ENCODE results near the gene MCMBP. TPM values are rescaled to one million over a fixed set of nuclear protein-coding genes. Genes with fewer than 3 reads are reported as not detected.

MCMBP gene
- total RNA-seq, 1 donor from 2014 or later, result 30.5 TPM

GRCh38 chr10:119849031-119849789 is 23.4 kb downstream of the MCMBP start:
- intact Hi-C loops (cut with DNase I), result no loop called here
- DNase-seq (ENCODE audit: missing footprints) (no peak), ATAC-seq (no peak)

- ATAC-seq (no peak), DNase-seq (ENCODE audit: missing footprints) (no peak)
- intact Hi-C loops (cut with DNase I), result no loop called here
These were observed 27.0 kb downstream of the MCMBP start for GRCh38 chr10:119845656-119846055.

DNA sequence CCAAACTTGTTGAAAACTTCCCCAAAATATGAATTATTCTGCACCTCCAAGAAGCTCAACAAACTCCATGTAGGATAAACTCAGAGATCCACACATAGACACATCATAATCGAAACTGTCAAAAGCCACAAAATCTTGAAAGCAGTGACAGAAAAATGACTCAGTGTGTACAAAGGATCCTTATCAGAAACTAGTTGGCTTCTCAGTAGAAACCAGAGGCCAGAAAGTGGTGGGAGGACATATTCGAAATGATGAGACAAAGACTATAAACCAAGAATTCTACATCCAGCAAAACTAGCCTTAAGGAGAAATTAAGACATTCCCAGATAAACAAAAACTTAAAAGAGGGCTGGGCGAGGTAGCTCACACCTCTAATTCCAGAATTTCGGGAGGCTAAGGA is 38.5 kb downstream of the MCMBP start:
- no peak for DNase-seq (ENCODE audit: missing footprints)
- intact Hi-C loops (cut with DNase I), result no loop called here
- no peak for ATAC-seq

DNA sequence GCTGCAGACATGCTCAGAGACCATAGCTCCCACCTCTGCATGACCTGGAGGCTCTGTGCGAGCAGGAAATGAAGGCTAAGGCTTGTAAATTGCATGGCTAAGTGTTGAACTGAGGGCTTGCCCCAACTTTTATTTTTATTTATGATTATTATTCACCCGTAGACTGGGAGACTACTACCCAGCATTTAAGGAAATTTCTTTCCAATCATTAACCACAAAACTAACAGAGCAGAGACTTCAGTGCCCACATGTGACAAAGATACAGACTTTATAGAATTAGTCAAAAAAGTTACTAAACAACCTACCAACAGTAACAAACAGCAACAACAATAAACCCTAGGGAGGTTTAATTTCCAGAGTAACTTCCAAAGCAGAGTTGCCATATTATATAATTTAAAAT is 39.7 kb downstream of the MCMBP start:
- intact Hi-C loops (cut with DNase I), result no loop called here
- DNase-seq (ENCODE audit: missing footprints) (no peak), ATAC-seq (no peak)

- ATAC-seq (no peak), DNase-seq (ENCODE audit: missing footprints) (no peak)
- intact Hi-C loops (cut with DNase I), result no loop called here
These were observed 41.0 kb downstream of the MCMBP start for GRCh38 chr10:119831656-119832055.

- DNase-seq (ENCODE audit: missing footprints), result no peak
- no peak for ATAC-seq
- intact Hi-C loops (cut with DNase I), result no loop called here
These were observed 41.8 kb downstream of the MCMBP start for GRCh38 chr10:119830851-119831250.

DNA sequence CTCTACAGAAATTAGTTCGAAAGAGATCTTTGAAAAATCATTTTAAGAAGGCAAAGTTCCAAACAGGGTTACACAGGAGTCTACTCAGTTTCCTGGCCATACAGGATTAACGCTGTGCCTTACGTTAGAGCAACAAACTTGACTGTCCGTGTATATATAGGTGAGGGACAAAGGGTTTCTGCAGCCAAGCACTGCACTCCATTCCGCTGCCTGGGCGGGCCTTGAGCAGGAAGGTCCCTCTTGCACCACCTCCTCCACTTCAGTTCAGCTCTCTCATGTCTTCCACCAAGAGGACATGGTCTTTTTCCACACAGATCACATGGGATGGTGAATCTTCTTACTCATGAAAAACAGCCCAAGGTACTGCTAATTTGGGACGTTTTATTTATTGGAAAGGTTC is 43.2 kb downstream of the MCMBP start:
- intact Hi-C loops (cut with DNase I), result no loop called here
- DNase-seq (ENCODE audit: missing footprints), result no peak
- ATAC-seq, result no peak

DNA sequence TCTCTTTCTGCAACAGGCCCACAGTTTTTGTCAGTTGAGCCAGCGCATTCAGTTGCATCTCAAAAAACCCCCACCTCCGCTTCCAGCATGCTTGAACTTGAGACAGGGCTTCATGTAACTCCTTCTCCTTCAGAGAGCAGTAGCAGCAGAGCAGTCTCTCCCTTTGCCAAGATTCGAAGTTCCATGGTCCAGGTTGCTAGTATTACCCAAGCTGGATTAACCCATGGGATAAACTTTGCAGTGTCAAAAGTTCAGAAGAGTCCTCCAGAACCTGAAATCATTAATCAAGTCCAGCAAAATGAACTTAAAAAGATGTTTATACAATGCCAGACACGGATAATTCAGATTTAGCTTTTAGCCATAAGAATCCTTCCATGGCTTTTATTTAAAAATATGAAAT is 45.2 kb downstream of the MCMBP start:
- intact Hi-C loops (cut with DNase I), result no loop called here
- ATAC-seq, result no peak

DNA sequence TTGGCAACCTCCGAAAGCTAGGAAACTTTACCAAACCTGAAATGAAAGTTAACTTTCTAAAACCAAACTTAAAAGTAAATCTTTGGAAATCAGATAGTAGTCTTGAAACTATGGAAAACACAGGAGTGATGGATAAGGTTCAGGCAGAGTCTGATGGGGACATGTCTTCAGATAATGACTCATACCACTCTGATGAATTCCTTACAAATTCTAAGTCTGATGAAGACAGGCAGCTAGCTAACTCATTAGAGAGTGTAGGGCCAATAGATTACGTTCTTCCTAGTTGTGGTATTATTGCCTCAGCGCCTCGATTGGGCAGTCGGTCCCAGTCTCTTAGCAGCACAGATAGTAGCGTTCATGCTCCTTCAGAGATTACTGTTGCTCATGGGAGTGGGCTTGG is 45.9 kb downstream of the MCMBP start:
- DNase-seq (ENCODE audit: missing footprints), result no peak
- intact Hi-C loops (cut with DNase I), result no loop called here
- ATAC-seq, result no peak

More for the DNA sequence above, 45.2 kb downstream of the MCMBP start:
- DNase-seq (ENCODE audit: missing footprints), result no peak

DNA sequence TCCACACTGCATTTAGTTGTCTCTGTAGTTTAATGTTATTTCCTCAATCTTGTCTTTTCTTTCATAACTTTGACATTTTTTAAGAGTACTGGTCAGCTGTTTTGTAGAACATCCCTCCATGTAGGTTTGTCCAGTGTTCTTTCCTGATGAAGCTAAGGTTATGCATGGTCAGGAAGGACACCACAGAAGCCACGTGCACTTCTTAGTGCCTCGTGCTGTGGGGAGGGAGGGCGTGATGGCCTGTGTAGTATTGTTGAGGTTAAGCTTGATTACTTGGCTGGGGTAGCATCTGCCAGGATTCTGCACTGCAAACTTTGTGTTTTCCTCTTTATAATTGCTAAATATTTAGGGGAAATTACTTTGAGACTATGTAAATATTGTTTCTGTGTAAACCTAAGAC is 48.3 kb downstream of the MCMBP start:
- ATAC-seq, result no peak

DNA sequence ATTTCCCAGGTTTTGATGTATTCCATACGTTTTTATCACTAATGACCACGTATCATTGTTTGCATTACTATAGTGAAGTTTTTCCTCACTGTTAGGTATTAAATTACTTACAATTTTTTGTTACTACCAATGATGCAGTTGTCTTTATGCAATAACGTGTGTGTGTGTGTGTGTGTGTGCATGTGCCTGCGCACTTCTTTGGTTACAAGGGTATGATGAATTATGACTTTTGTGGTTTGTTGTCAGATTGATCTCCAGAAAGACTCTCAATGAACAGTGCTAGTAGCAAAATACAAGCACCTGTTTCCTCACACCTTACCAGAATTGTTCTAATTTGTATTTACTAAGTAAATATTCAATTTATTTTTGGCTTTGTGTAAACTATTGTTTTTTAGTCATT is 51.5 kb downstream of the MCMBP start:
- DNase-seq (ENCODE audit: missing footprints) (no peak), ATAC-seq (no peak)
- intact Hi-C loops (cut with DNase I), result no loop called here

More for the DNA sequence above, 48.3 kb downstream of the MCMBP start:
- DNase-seq (ENCODE audit: missing footprints), result no peak
- intact Hi-C loops (cut with DNase I), result no loop called here

DNA sequence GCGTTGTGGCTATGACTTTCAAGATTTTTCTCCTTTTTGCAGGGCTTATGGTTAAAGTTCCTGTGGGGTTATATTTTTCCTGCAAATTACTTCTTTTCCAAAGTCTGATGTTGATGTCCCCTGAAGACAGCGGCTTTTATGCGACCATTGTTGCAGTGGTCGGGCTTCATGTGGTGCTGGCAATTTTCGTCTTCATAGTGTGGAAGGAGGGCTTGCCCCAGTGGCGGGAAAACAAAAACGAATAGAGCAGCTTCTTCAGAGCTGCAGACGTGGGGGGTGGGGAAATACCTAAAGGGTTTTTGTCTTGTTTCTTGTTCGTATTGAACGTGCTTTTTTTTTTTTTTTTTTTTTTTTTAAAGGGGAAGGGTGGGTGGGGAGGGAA is 53.8 kb downstream of the MCMBP start:
- DNase-seq (ENCODE audit: missing footprints), result no peak
- ATAC-seq, result no peak
- intact Hi-C loops (cut with DNase I), result no loop called here

GRCh38 chr10:119817991-119818888 is 54.4 kb downstream of the MCMBP start:
- peak; percentile 74 for DNase-seq (ENCODE audit: missing footprints)
- intact Hi-C loops (cut with DNase I), result no loop called here
- ATAC-seq, result peak; percentile 57

- intact Hi-C loops (cut with DNase I), result no loop called here
- no peak for DNase-seq (ENCODE audit: missing footprints)
- no peak for ATAC-seq
These were observed 57.0 kb downstream of the MCMBP start for GRCh38 chr10:119815671-119816070.

DNA sequence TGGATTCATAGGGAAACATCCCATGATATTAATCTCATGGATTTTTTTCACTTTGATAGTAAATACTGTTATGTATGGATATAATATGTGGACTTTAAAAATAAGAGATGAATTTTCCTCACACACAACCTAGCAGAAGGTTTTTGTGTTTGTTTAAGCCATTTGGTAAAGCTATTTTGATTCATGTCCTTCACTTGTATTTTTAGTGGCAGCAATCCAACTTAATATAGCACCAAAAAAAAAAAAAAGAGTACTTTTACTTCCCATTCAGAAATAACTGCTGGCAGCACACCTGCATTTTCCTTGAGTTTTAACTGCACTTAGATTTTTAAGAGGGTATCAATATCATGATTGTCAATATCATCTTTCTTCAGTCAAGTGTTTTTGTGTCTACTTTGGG is 60.0 kb downstream of the MCMBP start:
- ATAC-seq (no peak), DNase-seq (ENCODE audit: missing footprints) (no peak)
- intact Hi-C loops (cut with DNase I), result no loop called here

- no peak for ATAC-seq
- intact Hi-C loops (cut with DNase I), result no loop called here
These were observed 61.5 kb downstream of the MCMBP start for GRCh38 chr10:119811122-119811521.

GRCh38 chr10:119807960-119808697 is 64.5 kb downstream of the MCMBP start:
- intact Hi-C loops (cut with DNase I), result no loop called here
- ATAC-seq, result no peak
- no peak for DNase-seq (ENCODE audit: missing footprints)

More at GRCh38 chr10:119811122-119811521, 61.5 kb downstream of the MCMBP start:
- no peak for DNase-seq (ENCODE audit: missing footprints)

DNA sequence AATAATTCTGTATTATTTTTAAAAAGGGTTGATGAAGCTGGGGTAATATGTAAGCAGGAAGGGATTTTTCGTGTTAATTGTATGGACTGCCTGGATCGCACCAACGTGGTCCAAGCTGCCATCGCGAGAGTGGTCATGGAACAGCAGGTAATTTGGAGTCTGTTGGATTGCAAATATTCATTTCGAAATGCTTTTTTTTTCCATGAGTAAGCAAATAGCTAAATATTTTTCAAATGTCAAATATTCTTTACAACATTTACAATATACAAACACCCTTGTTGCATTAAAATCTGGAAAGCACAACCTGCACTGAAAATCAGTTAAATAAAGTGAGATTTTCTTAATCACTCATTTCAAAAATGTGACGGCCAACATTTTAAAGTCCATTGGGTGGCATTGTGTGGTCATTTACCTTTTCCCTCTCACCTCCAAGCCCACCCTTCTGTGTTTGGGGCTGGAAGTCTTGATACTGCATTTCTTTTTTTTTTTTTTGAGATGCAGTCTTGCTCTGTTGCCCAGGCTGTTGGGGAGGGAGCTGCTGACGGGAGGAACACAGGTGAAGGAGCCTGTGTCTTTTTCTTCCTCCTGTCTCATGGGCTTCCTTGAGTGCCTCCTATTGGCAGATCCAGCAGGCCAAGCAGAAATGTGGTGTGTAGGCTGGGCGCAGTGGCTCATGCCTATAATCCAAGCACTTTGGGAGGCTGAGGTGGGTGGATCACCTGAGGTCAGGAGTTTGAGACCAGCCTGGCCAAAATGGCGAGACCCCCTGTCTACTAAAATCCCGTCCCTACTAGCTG is 66.1 kb downstream of the MCMBP start:
- intact Hi-C loops (cut with DNase I), result no loop called here
- ATAC-seq (no peak), DNase-seq (ENCODE audit: missing footprints) (no peak)

Data from Right ventricle myocardium inferior (tissue), 1 donor.